Suprapubic skin (tissue), 3 donors: ENCODE data around the gene PORCN.

ENCODE experiments used
- POLR2A ChIP-seq, 2 donors: fragments of 450-650 bp; IDR thresholded peaks; one replicate each; pipeline ENCODE4 v1.6.1; 2017; ENCODE audit warnings: antibody characterized with exemption in 2 of 2, mild to moderate bottlenecking in 2 of 2, moderate library complexity in 2 of 2
- TF ChIP-seq, protein P1 (sequence below), 2 donors: fragments of 200-600 bp in 1 of 2; fragments of 450-650 bp in 1 of 2; sonication (generic) in 1 of 2; IDR thresholded peaks; one replicate each; pipeline ENCODE4 v1.5.1; 2016 to 2019; ENCODE audit warnings: antibody characterized with exemption in 2 of 2, mild to moderate bottlenecking in 1 of 2, moderate library complexity in 1 of 2

GRCh38 chrX:48470833-48471118, 38.0 kb upstream of the PORCN start:
- TF ChIP-seq POLR2A (IDR thresholded peaks at IDR 0.05) = no peak
- TF ChIP-seq, protein P1, sequence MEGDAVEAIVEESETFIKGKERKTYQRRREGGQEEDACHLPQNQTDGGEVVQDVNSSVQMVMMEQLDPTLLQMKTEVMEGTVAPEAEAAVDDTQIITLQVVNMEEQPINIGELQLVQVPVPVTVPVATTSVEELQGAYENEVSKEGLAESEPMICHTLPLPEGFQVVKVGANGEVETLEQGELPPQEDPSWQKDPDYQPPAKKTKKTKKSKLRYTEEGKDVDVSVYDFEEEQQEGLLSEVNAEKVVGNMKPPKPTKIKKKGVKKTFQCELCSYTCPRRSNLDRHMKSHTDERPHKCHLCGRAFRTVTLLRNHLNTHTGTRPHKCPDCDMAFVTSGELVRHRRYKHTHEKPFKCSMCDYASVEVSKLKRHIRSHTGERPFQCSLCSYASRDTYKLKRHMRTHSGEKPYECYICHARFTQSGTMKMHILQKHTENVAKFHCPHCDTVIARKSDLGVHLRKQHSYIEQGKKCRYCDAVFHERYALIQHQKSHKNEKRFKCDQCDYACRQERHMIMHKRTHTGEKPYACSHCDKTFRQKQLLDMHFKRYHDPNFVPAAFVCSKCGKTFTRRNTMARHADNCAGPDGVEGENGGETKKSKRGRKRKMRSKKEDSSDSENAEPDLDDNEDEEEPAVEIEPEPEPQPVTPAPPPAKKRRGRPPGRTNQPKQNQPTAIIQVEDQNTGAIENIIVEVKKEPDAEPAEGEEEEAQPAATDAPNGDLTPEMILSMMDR (IDR thresholded peaks at IDR 0.05) = no peak
